ENCODE results near the gene ZNF845.
"Not testable (repeated sequence)": the region's sequence is repeated elsewhere in the genome, so short reads cannot be mapped to it uniquely, and the experiment has no call there.

The ZNF845 gene

DNA sequence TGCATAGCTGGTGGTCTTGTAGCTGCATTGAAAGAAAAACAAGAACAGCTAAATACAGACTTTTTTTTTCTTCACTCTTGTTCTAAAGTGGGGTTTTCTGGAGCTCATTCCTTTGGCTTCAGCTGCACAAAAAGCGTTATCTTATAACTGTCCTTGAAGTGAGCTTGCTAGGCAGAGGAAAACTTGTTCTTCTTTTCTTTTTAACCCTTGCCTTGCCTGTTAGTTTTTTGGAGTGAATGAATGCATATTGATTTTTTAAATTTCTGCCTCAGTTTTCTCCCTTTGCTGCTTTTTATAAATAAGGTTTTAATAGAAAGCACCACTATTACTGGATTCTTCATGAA, 62.9 kb downstream of the ZNF845 start:
- Mint-ChIP-seq H3K27ac (no peak overlapping the region), H3K4me3 (peak overlapping the region; percentile 92), H3K4me1 (ENCODE audit: low read depth) (peaks cover 24% of the 10 kb centered on the region), H3K9me3 (peaks cover 13% of the 10 kb centered on the region), H3K36me3 (ENCODE audit: low read depth) (peaks cover 33% of the 10 kb centered on the region), H3K27me3 (no peaks in the 10 kb centered on the region)

DNA sequence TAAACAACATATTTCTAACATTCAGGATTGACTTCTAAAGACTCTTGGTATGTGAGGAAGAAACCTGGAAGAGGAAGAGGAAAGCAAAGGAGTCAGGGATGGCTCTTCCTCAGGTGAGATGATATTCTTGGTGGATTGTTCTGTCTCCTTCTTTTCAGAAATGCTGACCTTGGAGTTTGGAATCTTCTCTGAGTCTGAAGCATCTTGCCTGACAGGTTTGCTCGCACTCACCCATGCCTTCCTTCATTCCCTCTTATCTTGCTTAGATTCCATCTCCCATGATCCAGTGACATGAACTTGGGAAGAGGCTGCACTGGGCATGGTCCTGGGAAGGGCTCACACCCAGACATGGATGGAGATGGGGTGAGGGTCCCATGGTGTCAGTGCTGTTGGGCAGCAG, 64.4 kb downstream of the ZNF845 start:
- not testable (repeated sequence) for H3K4me3 Mint-ChIP-seq, H3K27me3 Mint-ChIP-seq, H3K27ac Mint-ChIP-seq
- H3K4me1 Mint-ChIP-seq (ENCODE audit: low read depth), result peaks cover 24% of the 10 kb centered on the region
- H3K36me3 Mint-ChIP-seq (ENCODE audit: low read depth), result peaks cover 47% of the 10 kb centered on the region
- peaks cover 13% of the 10 kb centered on the region for H3K9me3 Mint-ChIP-seq
